ENCODE results near the gene GFRAL. TPM values are rescaled to one million over a fixed set of nuclear protein-coding genes. Genes with fewer than 3 reads are reported as not detected.
A peak's percentile ranks its signal among the peaks of the same experiment; 100 is the strongest.

GFRAL gene
- total RNA-seq, 3 donors from 2014 or later = not detected

DNA sequence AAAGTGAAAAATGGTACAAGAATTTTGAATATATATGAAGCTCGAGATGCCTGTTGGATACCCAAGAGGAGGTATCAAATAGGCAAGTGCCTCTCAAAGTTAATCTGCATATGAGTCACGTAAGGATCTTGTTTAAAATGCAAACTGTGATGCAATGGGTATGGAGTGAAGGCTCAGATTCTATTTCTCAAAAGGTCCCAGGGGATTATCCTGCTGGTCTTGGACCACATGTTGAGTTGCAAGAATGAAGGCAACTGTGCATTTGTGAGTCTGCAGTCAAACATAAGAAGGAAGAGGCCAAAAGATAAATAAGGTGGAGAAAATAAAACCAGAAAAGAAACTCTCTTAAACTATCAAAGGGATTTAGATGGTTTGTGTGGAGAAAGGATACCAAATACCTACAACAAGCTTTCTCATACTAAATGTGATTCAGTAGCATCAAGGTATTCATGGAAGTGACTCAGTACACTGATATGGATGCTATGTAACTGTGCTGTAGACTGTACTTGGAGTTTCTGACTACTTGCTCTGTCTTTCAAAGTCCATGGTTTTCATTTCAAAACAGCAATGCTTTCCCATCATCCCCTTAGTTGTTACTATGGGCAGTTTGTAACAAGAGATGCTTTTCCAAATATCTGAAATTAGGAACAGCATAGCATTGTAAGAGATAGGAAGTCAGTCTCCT is 106.3 kb downstream of the GFRAL start:
- Histone ChIP-seq H3K4me3 (no peak overlapping the region), H3K4me1 (ENCODE audit: low read depth) (no peaks in the 10 kb centered on the region), H3K9me3 (no peaks in the 10 kb centered on the region), H3K36me3 (ENCODE audit: low read depth) (no peaks in the 10 kb centered on the region)
- ATAC-seq (no peak), DNase-seq (no peak)
- TF ChIP-seq, protein P1, sequence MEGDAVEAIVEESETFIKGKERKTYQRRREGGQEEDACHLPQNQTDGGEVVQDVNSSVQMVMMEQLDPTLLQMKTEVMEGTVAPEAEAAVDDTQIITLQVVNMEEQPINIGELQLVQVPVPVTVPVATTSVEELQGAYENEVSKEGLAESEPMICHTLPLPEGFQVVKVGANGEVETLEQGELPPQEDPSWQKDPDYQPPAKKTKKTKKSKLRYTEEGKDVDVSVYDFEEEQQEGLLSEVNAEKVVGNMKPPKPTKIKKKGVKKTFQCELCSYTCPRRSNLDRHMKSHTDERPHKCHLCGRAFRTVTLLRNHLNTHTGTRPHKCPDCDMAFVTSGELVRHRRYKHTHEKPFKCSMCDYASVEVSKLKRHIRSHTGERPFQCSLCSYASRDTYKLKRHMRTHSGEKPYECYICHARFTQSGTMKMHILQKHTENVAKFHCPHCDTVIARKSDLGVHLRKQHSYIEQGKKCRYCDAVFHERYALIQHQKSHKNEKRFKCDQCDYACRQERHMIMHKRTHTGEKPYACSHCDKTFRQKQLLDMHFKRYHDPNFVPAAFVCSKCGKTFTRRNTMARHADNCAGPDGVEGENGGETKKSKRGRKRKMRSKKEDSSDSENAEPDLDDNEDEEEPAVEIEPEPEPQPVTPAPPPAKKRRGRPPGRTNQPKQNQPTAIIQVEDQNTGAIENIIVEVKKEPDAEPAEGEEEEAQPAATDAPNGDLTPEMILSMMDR (IDR thresholded peaks at IDR 0.05) = no peak
- intact Hi-C loops (cut with DNase I, micrococcal nuclease) = no loop called here

DNA sequence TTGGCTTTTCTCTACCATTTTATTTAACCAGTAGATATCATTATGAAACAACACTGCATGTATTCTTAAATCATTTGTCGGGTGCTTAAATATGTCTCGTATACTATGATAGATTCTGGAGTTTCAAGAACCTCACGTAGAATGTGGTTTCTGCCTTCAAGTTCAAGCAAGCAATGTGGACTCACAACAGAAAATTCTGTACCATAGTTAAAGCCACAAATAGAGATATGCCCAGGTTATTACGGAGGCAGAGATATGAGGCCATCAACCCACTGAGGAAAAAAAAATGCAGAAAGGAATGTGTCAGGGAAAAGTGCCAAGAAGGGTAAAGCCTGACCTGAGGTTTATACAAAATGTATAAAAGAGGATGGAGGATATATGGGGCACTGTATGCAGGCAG is 109.9 kb downstream of the GFRAL start:
- H3K4me3 ChIP-seq = no peak overlapping the region
- intact Hi-C loops (cut with DNase I, micrococcal nuclease) = no loop called here
- no peaks in the 10 kb centered on the region for H3K4me1 ChIP-seq (ENCODE audit: low read depth)
- ATAC-seq (no peak), DNase-seq (no peak)
- no peaks in the 10 kb centered on the region for H3K9me3 ChIP-seq
- no peaks in the 10 kb centered on the region for H3K36me3 ChIP-seq (ENCODE audit: low read depth)
- TF ChIP-seq, protein P1 (IDR thresholded peaks at IDR 0.05) = no peak

DNA sequence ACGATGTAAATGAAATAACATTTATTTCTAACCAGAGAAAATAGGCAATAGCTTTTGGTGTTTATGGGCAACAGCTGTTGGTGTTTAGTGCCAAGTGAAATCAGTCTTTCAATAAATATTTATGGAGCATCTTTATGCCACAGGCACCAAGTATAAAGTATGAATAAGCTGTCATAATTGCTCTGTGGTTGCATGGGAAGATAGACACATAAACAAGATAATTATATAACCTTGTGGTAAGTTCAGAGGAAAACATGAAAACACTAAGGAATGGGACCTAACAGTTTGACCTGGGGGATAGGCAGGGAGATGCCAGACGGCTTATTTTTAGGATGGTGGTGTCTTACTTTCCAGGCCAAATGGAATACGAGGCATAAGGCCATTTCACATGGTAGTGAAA is 110.9 kb downstream of the GFRAL start:
- no peaks in the 10 kb centered on the region for H3K4me1 ChIP-seq (ENCODE audit: low read depth)
- no peaks in the 10 kb centered on the region for H3K36me3 ChIP-seq (ENCODE audit: low read depth)
- intact Hi-C loops (cut with DNase I, micrococcal nuclease) = no loop called here
- TF ChIP-seq, protein P1 (IDR thresholded peaks at IDR 0.05) = no peak
- H3K4me3 ChIP-seq = no peak overlapping the region
- no peak for DNase-seq
- no peaks in the 10 kb centered on the region for H3K9me3 ChIP-seq
- ATAC-seq = no peak

DNA sequence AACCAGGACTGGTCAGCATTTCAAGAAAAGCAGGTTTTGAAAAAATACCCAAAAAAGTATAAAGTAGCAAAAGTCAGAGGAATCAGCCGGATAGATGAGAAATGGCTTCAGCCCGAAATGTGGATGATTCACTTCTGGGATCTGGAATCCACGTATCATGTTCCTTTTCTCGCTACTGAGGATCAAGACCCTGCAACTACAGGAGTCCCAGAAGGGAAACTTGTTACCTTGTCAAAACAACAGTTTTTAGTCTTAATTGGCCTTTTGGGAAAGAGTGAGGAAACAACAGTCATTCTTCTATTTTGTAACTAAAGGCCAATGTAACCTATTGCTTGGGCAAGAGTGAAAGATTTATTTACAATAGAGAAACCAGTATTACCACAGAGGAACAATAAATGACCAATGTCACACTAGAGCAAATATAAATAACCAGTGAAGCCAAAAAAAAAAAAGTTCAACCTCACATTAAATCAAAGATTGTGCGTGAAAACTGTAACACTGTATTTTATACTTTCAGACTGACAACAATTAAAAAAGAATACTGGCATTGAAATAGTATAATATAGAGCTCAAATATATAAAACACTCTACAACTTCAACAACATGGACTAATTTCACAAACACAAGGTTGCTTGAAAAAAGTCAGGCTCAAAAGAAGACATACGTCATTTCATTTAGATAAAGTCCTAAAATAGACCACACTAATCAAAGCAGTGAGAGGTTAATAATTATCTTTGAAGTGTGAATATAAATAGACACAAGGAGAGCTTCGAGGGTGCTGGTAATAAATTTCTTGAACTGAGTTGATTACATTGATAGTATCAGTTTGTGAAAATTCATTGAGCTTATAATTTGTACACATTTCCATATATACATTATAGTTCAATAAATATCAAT is 116.2 kb downstream of the GFRAL start:
- no peak for ATAC-seq
- no peaks in the 10 kb centered on the region for H3K9me3 ChIP-seq
- TF ChIP-seq, protein P1 (IDR thresholded peaks at IDR 0.05) = no peak
- H3K36me3 ChIP-seq (ENCODE audit: low read depth) = no peaks in the 10 kb centered on the region
- no peak overlapping the region for H3K4me3 ChIP-seq
- no peaks in the 10 kb centered on the region for H3K4me1 ChIP-seq (ENCODE audit: low read depth)
- no peak for DNase-seq
- intact Hi-C loops (cut with DNase I, micrococcal nuclease) = no loop called here

DNA sequence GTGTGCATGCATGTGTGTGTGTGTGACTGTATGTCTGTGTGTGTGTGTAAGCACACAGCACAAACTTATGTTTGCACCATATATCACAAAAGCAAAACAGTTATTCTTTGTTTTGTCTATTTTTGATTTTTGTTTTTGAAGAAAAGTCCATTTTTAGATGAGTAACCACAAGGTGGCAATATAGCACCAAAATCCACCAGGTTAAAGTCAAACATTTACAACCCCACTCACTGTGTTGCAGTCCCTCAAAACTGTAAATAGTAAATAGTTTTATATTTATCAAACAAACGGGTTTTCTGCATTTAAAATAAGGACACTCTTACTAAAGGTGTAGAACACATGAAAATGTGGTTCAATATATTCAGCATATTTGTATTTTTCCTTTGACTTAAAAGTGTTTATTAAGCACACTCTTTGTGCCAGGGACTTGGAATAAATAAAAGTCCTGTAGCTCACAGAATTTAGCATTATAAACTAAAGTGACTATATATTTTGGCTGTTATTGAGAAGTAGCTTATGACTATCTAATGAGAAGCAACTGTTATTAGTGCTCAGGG is 118.5 kb downstream of the GFRAL start:
- Histone ChIP-seq H3K9me3 (no peaks in the 10 kb centered on the region), H3K4me1 (ENCODE audit: low read depth) (no peaks in the 10 kb centered on the region), H3K36me3 (ENCODE audit: low read depth) (no peaks in the 10 kb centered on the region), H3K4me3 (no peak overlapping the region)
- TF ChIP-seq, protein P1 (IDR thresholded peaks at IDR 0.05) = no peak
- intact Hi-C loops (cut with DNase I, micrococcal nuclease) = no loop called here
- ATAC-seq = no peak
- peak in 1 of 3 donors; percentile 17 for DNase-seq

Data from mucosa of descending colon (tissue), 3 donors.